Upper lobe of left lung (tissue), 6 donors: ENCODE measurements around the gene SHKBP1. TPM values are rescaled to one million over a fixed set of nuclear protein-coding genes. Genes with fewer than 3 reads are reported as not detected.

Experiments
- ATAC-seq, 2 donors: fragments of 200-7000 bp; cut with Tn5 transposase; one replicate each; pipeline ENCODE4 v1.9.1; 2022; ENCODE audit warnings: mild to moderate bottlenecking in 2 of 2, moderate library complexity in 2 of 2; ENCODE audit not compliant: low FRiP score in 2 of 2
- DNase-seq, 2 donors: peaks; one replicate each; pipeline ENCODE4 v3.0.0-alpha.2; 2019 to 2020
- H3K27ac ChIP-seq, 4 donors: fragments of 200-600 bp; sonication (generic); one replicate each; pipeline ENCODE4 v1.5.1; 2016 to 2019
- H3K27me3 ChIP-seq, 4 donors: fragments of 200-600 bp; sonication (generic); one replicate each; pipeline ENCODE4 v1.5.1; 2017 to 2019
- H3K36me3 ChIP-seq, 4 donors: fragments of 200-600 bp; sonication (generic); one replicate each; pipeline ENCODE4 v1.5.1; 2016 to 2019
- H3K4me1 ChIP-seq, 4 donors: fragments of 200-600 bp; sonication (generic); one replicate each; pipeline ENCODE4 v1.5.1; 2018 to 2019
- H3K4me3 ChIP-seq, 4 donors: fragments of 200-600 bp; sonication (generic); one replicate each; pipeline ENCODE4 v1.5.1; 2017 to 2019; ENCODE audit warnings: mild to moderate bottlenecking in 2 of 4, moderate library complexity in 1 of 4
- H3K9me3 ChIP-seq, 4 donors: fragments of 200-600 bp; sonication (generic); one replicate each; pipeline ENCODE4 v1.5.1; 2018 to 2019
- EP300 ChIP-seq, 4 donors: sonication (generic); formaldehyde crosslinking; IDR thresholded peaks; one replicate each; pipeline ENCODE4 v1.5.1; 2017; ENCODE audit warnings: antibody characterized with exemption in 4 of 4, control low read depth in 2 of 4
- POLR2A ChIP-seq, 4 donors: fragments of 450-650 bp; IDR thresholded peaks; one replicate each; pipeline ENCODE4 v1.5.1; 2016 to 2017; ENCODE audit warnings: antibody characterized with exemption in 4 of 4, mild to moderate bottlenecking in 2 of 4
- POLR2AphosphoS5 ChIP-seq, 2 donors: sonication (generic); formaldehyde crosslinking; IDR thresholded peaks; one replicate each; pipeline ENCODE4 v1.5.1; 2017; ENCODE audit warnings: antibody characterized with exemption in 2 of 2
- WGBS, 2 donors: methylation state at CpG; one replicate each; pipeline ENCODE4 v1.1.5; 2017 to 2018; 5-methylcytosine and 5-hydroxymethylcytosine counted together
- total RNA-seq, 6 donors: library from RNA; depleted of rRNA in 4 of 6; stranded (reverse); fragments of >200 nt in 4 of 6; gene quantifications; one replicate each; pipeline versions ENCODE4 v1.1.0 to v1.2.1, GENCODE V29; 2016 to 2021
- TF ChIP-seq, protein P1 (sequence below), 6 experiments: fragments of 450-650 bp in 4 of 6; fragments of 200-600 bp in 2 of 6; sonication (generic) in 2 of 6; IDR thresholded peaks; one replicate each; pipeline ENCODE4 v1.5.1; 2016 to 2019; ENCODE audit warnings: antibody characterized with exemption in 6 of 6
- donor health status: DM: no; HTN: no; CAD: no; lungs with moderate emphysema.
- donor health status: DM: no; HTN: yes; CAD: no; lungs with severe emphysema.

Gene SHKBP1
- total RNA-seq, 6 donors from 2014 or later, result 60.6 to 232 (median 90.2) TPM

GRCh38 chr19:40594657-40595091 is 18.0 kb downstream of the SHKBP1 start:
- ATAC-seq (no peak), DNase-seq (no peak)
- TF ChIP-seq POLR2AphosphoS5 (IDR thresholded peaks at IDR 0.05) (no peak), EP300 (IDR thresholded peaks at IDR 0.05) (no peak), POLR2A (IDR thresholded peaks at IDR 0.05) (no peak)
- TF ChIP-seq, protein P1, sequence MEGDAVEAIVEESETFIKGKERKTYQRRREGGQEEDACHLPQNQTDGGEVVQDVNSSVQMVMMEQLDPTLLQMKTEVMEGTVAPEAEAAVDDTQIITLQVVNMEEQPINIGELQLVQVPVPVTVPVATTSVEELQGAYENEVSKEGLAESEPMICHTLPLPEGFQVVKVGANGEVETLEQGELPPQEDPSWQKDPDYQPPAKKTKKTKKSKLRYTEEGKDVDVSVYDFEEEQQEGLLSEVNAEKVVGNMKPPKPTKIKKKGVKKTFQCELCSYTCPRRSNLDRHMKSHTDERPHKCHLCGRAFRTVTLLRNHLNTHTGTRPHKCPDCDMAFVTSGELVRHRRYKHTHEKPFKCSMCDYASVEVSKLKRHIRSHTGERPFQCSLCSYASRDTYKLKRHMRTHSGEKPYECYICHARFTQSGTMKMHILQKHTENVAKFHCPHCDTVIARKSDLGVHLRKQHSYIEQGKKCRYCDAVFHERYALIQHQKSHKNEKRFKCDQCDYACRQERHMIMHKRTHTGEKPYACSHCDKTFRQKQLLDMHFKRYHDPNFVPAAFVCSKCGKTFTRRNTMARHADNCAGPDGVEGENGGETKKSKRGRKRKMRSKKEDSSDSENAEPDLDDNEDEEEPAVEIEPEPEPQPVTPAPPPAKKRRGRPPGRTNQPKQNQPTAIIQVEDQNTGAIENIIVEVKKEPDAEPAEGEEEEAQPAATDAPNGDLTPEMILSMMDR (IDR thresholded peaks at IDR 0.05), result no peak
- Histone ChIP-seq H3K4me3 (no peak overlapping the region), H3K4me1 (peaks cover 28 to 36% (median 31%) of the 10 kb centered on the region in 4 donors), H3K36me3 (peaks cover 0 to 9% (median 2%) of the 10 kb centered on the region in 4 donors), H3K27me3 (peaks cover 0 to 31% (median 14%) of the 10 kb centered on the region in 4 donors), H3K27ac (no peak overlapping the region), H3K9me3 (no peaks in the 10 kb centered on the region)
- WGBS, 2 donors, result 46% methylated on average over 9 to 10 of the region's 13 CpGs

- no peak overlapping the region for H3K27ac ChIP-seq
- peak overlapping the region in 3 of 4 donors; percentile 9 to 33 (median 24) for H3K4me3 ChIP-seq
- H3K36me3 ChIP-seq, result no peaks in the 10 kb centered on the region
- TF ChIP-seq, protein P1 (IDR thresholded peaks at IDR 0.05), result no peak
- TF ChIP-seq POLR2A (IDR thresholded peaks at IDR 0.05) (no peak), EP300 (IDR thresholded peaks at IDR 0.05) (no peak)
- peaks cover 45 to 55% (median 50%) of the 10 kb centered on the region in 4 donors for H3K4me1 ChIP-seq
- DNase-seq (peak; percentile 59 to 93), ATAC-seq (peak in 1 of 2 donors; percentile 64)
- WGBS, 2 donors, result 17 to 28% methylated on average over 13 to 20 of the region's 53 CpGs
- no peaks in the 10 kb centered on the region for H3K9me3 ChIP-seq
- H3K27me3 ChIP-seq, result peaks cover 0 to 46% (median 21%) of the 10 kb centered on the region in 4 donors
These were observed 20.1 kb downstream of the SHKBP1 start for GRCh38 chr19:40596608-40597328.

GRCh38 chr19:40597329-40597838 is 20.7 kb downstream of the SHKBP1 start:
- H3K27me3 ChIP-seq, result peaks cover 0 to 49% (median 21%) of the 10 kb centered on the region in 4 donors
- H3K9me3 ChIP-seq, result no peaks in the 10 kb centered on the region
- TF ChIP-seq, protein P1 (IDR thresholded peaks at IDR 0.05), result no peak
- TF ChIP-seq POLR2AphosphoS5 (IDR thresholded peaks at IDR 0.05) (no peak), POLR2A (IDR thresholded peaks at IDR 0.05) (no peak), EP300 (IDR thresholded peaks at IDR 0.05) (no peak)
- peaks cover 52 to 61% (median 57%) of the 10 kb centered on the region in 4 donors for H3K4me1 ChIP-seq
- H3K4me3 ChIP-seq, result peak overlapping the region in 3 of 4 donors; percentile 9 to 33 (median 24)
- no peaks in the 10 kb centered on the region for H3K36me3 ChIP-seq
- DNase-seq (no peak), ATAC-seq (no peak)
- WGBS, 2 donors, result 14 to 18% methylated on average over 13 to 18 of the region's 18 CpGs
- no peak overlapping the region for H3K27ac ChIP-seq

DNA sequence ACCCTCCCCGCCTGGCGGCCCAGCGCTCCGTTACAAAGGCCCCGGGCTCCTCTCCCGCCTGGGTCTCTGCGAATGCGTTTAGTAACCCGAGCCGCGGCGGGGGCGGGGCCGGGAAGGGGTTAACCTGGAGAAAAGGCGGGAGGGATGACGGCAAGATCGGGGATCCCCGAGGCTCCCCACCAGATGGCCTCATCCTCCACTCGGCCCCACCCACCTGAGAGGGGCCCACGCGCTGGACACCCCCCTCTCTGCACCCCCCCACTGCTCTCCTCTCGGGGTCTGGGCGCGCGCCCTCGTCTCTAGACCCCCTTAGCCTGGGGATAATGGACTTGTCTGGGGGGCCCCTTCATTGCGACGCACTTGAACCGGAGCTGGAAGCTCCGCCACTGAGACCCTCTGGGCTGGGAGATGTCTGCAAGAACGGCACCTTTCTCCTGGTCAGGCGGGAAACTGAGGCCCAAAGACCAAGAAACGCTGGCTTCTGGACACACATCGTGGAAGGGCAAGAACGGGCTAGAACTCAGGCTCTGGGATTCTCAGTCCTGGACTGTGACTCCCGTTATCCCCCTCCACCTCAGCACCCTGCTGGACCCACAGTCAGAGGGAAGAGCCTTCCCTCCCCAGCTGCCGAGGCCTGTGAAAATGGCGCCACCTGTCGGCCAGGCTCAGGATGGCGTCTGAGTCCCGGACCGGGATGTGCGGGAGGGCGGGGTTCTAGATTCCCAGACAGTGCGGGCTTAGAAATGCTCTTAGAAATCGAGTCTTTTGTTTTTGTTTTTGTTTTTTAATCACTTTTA is 21.6 kb downstream of the SHKBP1 start:
- Histone ChIP-seq H3K4me3 (no peak overlapping the region), H3K36me3 (no peaks in the 10 kb centered on the region), H3K9me3 (no peaks in the 10 kb centered on the region), H3K4me1 (peaks cover 61 to 70% (median 66%) of the 10 kb centered on the region in 4 donors), H3K27me3 (peaks cover 0 to 51% (median 21%) of the 10 kb centered on the region in 4 donors), H3K27ac (no peak overlapping the region)
- no peak for TF ChIP-seq POLR2A (IDR thresholded peaks at IDR 0.05)
- TF ChIP-seq, protein P1 (IDR thresholded peaks at IDR 0.05), result peak; percentile 93 to 97 (median 96)
- no peak for TF ChIP-seq EP300 (IDR thresholded peaks at IDR 0.05)
- no peak for TF ChIP-seq POLR2AphosphoS5 (IDR thresholded peaks at IDR 0.05)
- WGBS, 2 donors, result 1% methylated on average over 19 to 32 of the region's 46 CpGs
- DNase-seq, result peak; percentile 91 to 94
- ATAC-seq, result peak; percentile 80 to 87
